Measurements from ENCODE around the gene ATP1A4. TPM values are rescaled to one million over a fixed set of nuclear protein-coding genes. Genes with fewer than 3 reads are reported as not detected.

Gene ATP1A4
- not detected in 2 replicates for total RNA-seq (2014; rRNA removed; shearing (Covaris generic))

GRCh38 chr1:160151303-160151702, at the start of gene ATP1A4:
ATP1A4 (plus strand) TSS chr1:160151603; CDS start chr1:160152041, 438 bp downstream.

GRCh38 chr1:160115545-160116282, 35.7 kb upstream of the ATP1A4 start, which contains the start of gene ATP1A2:
ATP1A2 (plus strand) TSS chr1:160115759; CDS start chr1:160115862, 103 bp downstream.

GRCh38 chr1:160189649-160190625, 38.5 kb downstream of the ATP1A4 start, which contains the start of gene CASQ1:
CASQ1 (plus strand) TSS chr1:160190575; CDS start chr1:160190752, 177 bp downstream.

GRCh38 chr1:160205242-160206035, 54.0 kb downstream of the ATP1A4 start, which contains the start of gene PEA15:
PEA15 (plus strand) TSS chr1:160205384; CDS start chr1:160211545, 6,161 bp downstream.

Other genes with a start within 250 kb of the ATP1A4 start
- 674 and 697 TPM in 2 replicates for gene TAGLN2, start 226.1 kb upstream of the ATP1A4 start, total RNA-seq (2014; rRNA removed; shearing (Covaris generic))
- 0.32 and 0.49 TPM in 2 replicates for gene IGSF9, start 206.0 kb upstream of the ATP1A4 start, total RNA-seq (2014; rRNA removed; shearing (Covaris generic))
- gene SLAMF9, start 197.4 kb upstream of the ATP1A4 start, total RNA-seq (2014; rRNA removed; shearing (Covaris generic)) = 1.8 and 3.1 TPM in 2 replicates
- 5.5 and 6.1 TPM in 2 replicates for gene PIGM, start 119.6 kb upstream of the ATP1A4 start, total RNA-seq (2014; rRNA removed; shearing (Covaris generic))
- not detected in 2 replicates for gene KCNJ10, start 81.4 kb upstream of the ATP1A4 start, total RNA-seq (2014; rRNA removed; shearing (Covaris generic))
- gene KCNJ9, start 70.1 kb upstream of the ATP1A4 start, total RNA-seq (2014; rRNA removed; shearing (Covaris generic)) = not detected in 2 replicates
- gene IGSF8, start 53.0 kb upstream of the ATP1A4 start, total RNA-seq (2014; rRNA removed; shearing (Covaris generic)) = 29.2 and 30.3 TPM in 2 replicates
- gene ATP1A2, start 35.8 kb upstream of the ATP1A4 start, total RNA-seq (2014; rRNA removed; shearing (Covaris generic)) = not detected in 2 replicates
- not detected in 2 replicates for gene CASQ1, start 39.0 kb downstream of the ATP1A4 start, total RNA-seq (2014; rRNA removed; shearing (Covaris generic))
- gene PEA15, start 53.8 kb downstream of the ATP1A4 start, total RNA-seq (2014; rRNA removed; shearing (Covaris generic)) = 107 and 133 TPM in 2 replicates
- 129 and 133 TPM in 2 replicates for gene DCAF8, start 110.9 kb downstream of the ATP1A4 start, total RNA-seq (2014; rRNA removed; shearing (Covaris generic))
- 43.5 and 76.4 TPM in 2 replicates for gene PEX19, start 133.5 kb downstream of the ATP1A4 start, total RNA-seq (2014; rRNA removed; shearing (Covaris generic))
- 220 and 233 TPM in 2 replicates for gene COPA, start 191.6 kb downstream of the ATP1A4 start, total RNA-seq (2014; rRNA removed; shearing (Covaris generic))
- 69.7 and 76.8 TPM in 2 replicates for gene NCSTN, start 191.8 kb downstream of the ATP1A4 start, total RNA-seq (2014; rRNA removed; shearing (Covaris generic))
- gene NHLH1, start 215.5 kb downstream of the ATP1A4 start, total RNA-seq (2014; rRNA removed; shearing (Covaris generic)) = 0.11 and 0.26 TPM in 2 replicates
- gene VANGL2, start 249.0 kb downstream of the ATP1A4 start, total RNA-seq (2014; rRNA removed; shearing (Covaris generic)) = 1.3 and 1.4 TPM in 2 replicates

All from A375 (cell line).